GM12878 (cell line): Measurements from ENCODE around the gene TMEM256. TPM values are rescaled to one million over a fixed set of nuclear protein-coding genes. Genes with fewer than 3 reads are reported as not detected.

ENCODE experiments used
- ATAC-seq: fragments of 200-7000 bp; cut with Tn5 transposase; 3 replicates; pipeline ENCODE4 v1.9.1; 2020; ENCODE audit warnings: mild to moderate bottlenecking, moderate library complexity
- BruUV-seq: library from RNA; stranded (reverse); fragments of 400-500 nt; replicated peaks from 2 replicates; lab custom pipeline; 2021; lab: Mats Ljungman, UMichigan
- CTCF ChIA-PET: fragments of 300-600 bp; sonication (Branson Sonifier 250); formaldehyde crosslinking; extraction: SDS; loops from one replicate; lab custom pipeline; 2021; ENCODE audit warnings: inconsistent platforms; lab: Yijun Ruan, JAX
- POLR2A ChIA-PET: fragments of 350-600 bp; formaldehyde crosslinking; extraction: SDS; loops from one replicate; lab custom pipeline; 2021; ENCODE audit warnings: inconsistent platforms; lab: Charles Lee
- RAD21 ChIA-PET: fragments of 300-600 bp; sonication (Branson Sonifier 250); formaldehyde crosslinking; loops from one replicate; lab custom pipeline; 2023; ENCODE audit warnings: antibody characterized with exemption; ENCODE audit not compliant: unreplicated experiment; lab: Charles Lee
- SMC1A ChIA-PET: fragments of 300-600 bp; sonication (Branson Sonifier 250); formaldehyde crosslinking; loops from one replicate; lab custom pipeline; 2023; ENCODE audit not compliant: unreplicated experiment, uncharacterized antibody; lab: Charles Lee
- DNase-seq: peaks from one replicate; pipeline ENCODE4 v3.0.0-alpha.2; 2011; ENCODE audit warnings: low read depth, low spot score
- FAIRE-seq: peaks from 3 replicates; lab custom pipeline; 2011; peaks lifted over from hg19 to GRCh38; lab: Jason Lieb, UNC
- H2AFZ ChIP-seq: 2 replicates; pipeline ENCODE4 v1.6.0; 2011; ENCODE audit warnings: low read depth, low read length, control low read depth; ENCODE audit not compliant: control insufficient read depth
- H3K27ac ChIP-seq: 2 replicates; pipeline ENCODE4 v1.5.1; 2011; ENCODE audit warnings: control low read depth; ENCODE audit not compliant: control insufficient read depth, insufficient read depth
- H3K27me3 ChIP-seq, 2 experiments: replicated peaks in 1 of 2; 2 replicates each; pipeline versions ENCODE4 v1.6.0 to v1.6.1; 2011; ENCODE audit warnings: low read length in 1 of 2; ENCODE audit not compliant: control insufficient read depth in 2 of 2, insufficient read depth in 2 of 2
- H3K36me3 ChIP-seq, 2 experiments: 2 replicates each; pipeline ENCODE4 v1.5.1; 2011; ENCODE audit warnings: low read length in 1 of 2; ENCODE audit not compliant: control insufficient read depth in 2 of 2, insufficient read depth in 2 of 2
- H3K4me1 ChIP-seq: 2 replicates; pipeline ENCODE4 v1.6.1; 2011; ENCODE audit warnings: mild to moderate bottlenecking, low read length, moderate library complexity, mixed read lengths; ENCODE audit not compliant: control insufficient read depth, insufficient read depth
- H3K4me2 ChIP-seq: 2 replicates; pipeline ENCODE4 v1.6.0; 2011; ENCODE audit warnings: control low read depth; ENCODE audit not compliant: control insufficient read depth, insufficient read depth
- H3K4me3 ChIP-seq: fragments of 200-600 bp; sonication (generic); 2 replicates; pipeline ENCODE4 v1.5.1; 2016
- H3K79me2 ChIP-seq: 2 replicates; pipeline ENCODE4 v1.6.0; 2011; ENCODE audit warnings: low read length; ENCODE audit not compliant: control insufficient read depth, insufficient read depth
- H3K9ac ChIP-seq: 2 replicates; pipeline ENCODE4 v1.8.0; 2011; ENCODE audit warnings: low read length, control low read depth, mixed read lengths; ENCODE audit not compliant: control insufficient read depth, insufficient read depth
- H3K9me3 ChIP-seq: replicated peaks from 3 replicates; pipeline ENCODE4 v1.5.1; 2011; ENCODE audit warnings: mild to moderate bottlenecking, low read length; ENCODE audit not compliant: control insufficient read depth, insufficient read depth
- H4K20me1 ChIP-seq: 2 replicates; pipeline ENCODE4 v1.6.0; 2011; ENCODE audit not compliant: control insufficient read depth, insufficient read depth
- CBX3 ChIP-seq: fragments of 200-600 bp; sonication (generic); IDR thresholded peaks from 2 replicates; pipeline ENCODE4 v1.6.1; 2016; ENCODE audit warnings: low read depth, borderline replicate concordance
- CBX5 ChIP-seq: sonication (generic); IDR thresholded peaks from 2 replicates; pipeline ENCODE4 v1.6.1; 2016; ENCODE audit warnings: low read depth, moderate library complexity, mild to moderate bottlenecking, inconsistent platforms
- EZH2 ChIP-seq: IDR thresholded peaks from 2 replicates; pipeline ENCODE4 v1.6.1; 2012; ENCODE audit warnings: low read depth, mild to moderate bottlenecking, control low read depth, inconsistent platforms, low read length, borderline replicate concordance; ENCODE audit not compliant: control insufficient read depth
- KLF5 ChIP-seq: fragments of 450-650 bp; IDR thresholded peaks from 2 replicates; pipeline ENCODE4 v1.6.1; 2014; ENCODE audit warnings: mild to moderate bottlenecking; ENCODE audit not compliant: partially characterized antibody
- LARP7 ChIP-seq: fragments of 450-650 bp; IDR thresholded peaks from 2 replicates; pipeline ENCODE4 v1.6.1; 2017; ENCODE audit warnings: mild to moderate bottlenecking
- MAX ChIP-seq: IDR thresholded peaks from 2 replicates; pipeline ENCODE4 v1.6.1; 2012; ENCODE audit warnings: low read depth, low read length, improper control_type of control experiment
- MTA2 ChIP-seq: fragments of 450-650 bp; IDR thresholded peaks from 2 replicates; pipeline ENCODE4 v1.6.1; 2016; ENCODE audit warnings: low read depth, mild to moderate bottlenecking, moderate library complexity
- NFIC ChIP-seq: IDR thresholded peaks from 2 replicates; pipeline ENCODE4 v1.6.1; 2012; ENCODE audit warnings: low read depth, mild to moderate bottlenecking, inconsistent platforms, low read length, moderate library complexity
- NFYB ChIP-seq: IDR thresholded peaks from 2 replicates; pipeline ENCODE4 v1.6.1; 2011; ENCODE audit warnings: low read depth, mild to moderate bottlenecking, low read length, improper control_type of control experiment, moderate library complexity; ENCODE audit not compliant: insufficient read depth
- RFX5 ChIP-seq: IDR thresholded peaks from 2 replicates; pipeline ENCODE4 v1.6.1; 2011; ENCODE audit warnings: low read depth, low read length, improper control_type of control experiment
- SIN3A ChIP-seq: IDR thresholded peaks from 2 replicates; pipeline ENCODE4 v1.6.1; 2012; ENCODE audit warnings: low read depth, low read length, improper control_type of control experiment
- SMAD1 ChIP-seq: fragments of 450-650 bp; IDR thresholded peaks from 2 replicates; pipeline ENCODE4 v1.6.1; 2018; ENCODE audit warnings: mild to moderate bottlenecking, low read depth; ENCODE audit not compliant: partially characterized antibody
- TARDBP ChIP-seq: IDR thresholded peaks from 2 replicates; pipeline ENCODE4 v1.6.1; 2016; ENCODE audit warnings: borderline replicate concordance
- TCF12 ChIP-seq: IDR thresholded peaks from 2 replicates; pipeline ENCODE4 v1.6.1; 2011; ENCODE audit warnings: low read depth, mild to moderate bottlenecking, low read length
- ZBTB4 ChIP-seq: fragments of 450-650 bp; formaldehyde crosslinking; IDR thresholded peaks from 2 replicates; pipeline ENCODE4 v1.4.0; 2022; ENCODE audit warnings: mild to moderate bottlenecking, moderate library complexity
- WGBS: methylation state at CpG from one replicate; pipeline ENCODE4 v1.1.6; 2016; ENCODE audit warnings: low lambda C conversion rate; ENCODE audit not compliant: insufficient replicate concordance, insufficient coverage; ENCODE audit errors: missing lambda C conversion rate; 5-methylcytosine and 5-hydroxymethylcytosine counted together
- in situ Hi-C: fragments of 300-500 bp; cut with MboI; formaldehyde crosslinking; loops from 9 replicates; pipeline ENCODE4 v1.14.3; 2018; ENCODE audit warnings: mixed read lengths
- intact Hi-C: fragments of 100-400 bp; cut with micrococcal nuclease; formaldehyde crosslinking; loops from one replicate; pipeline ENCODE4 v1.14.2; 2022; ENCODE audit not compliant: unreplicated experiment
- polyA plus RNA-seq, 11 experiments: library from polyadenylated mRNA; depleted of rRNA in 4 of 11; unstranded in 6 of 11; stranded (reverse) in 5 of 11; fragments of >200 nt; fragmentation: Nextera tagmentation in 4 of 11; fragmentation: Illumina TruSeq in 1 of 11; extraction: Ambion mirVana in 4 of 11; extraction: Trizol in 1 of 11; gene quantifications; 1 replicate in 1 of 11; 2 replicates in 10 of 11; pipeline versions ENCODE4 v1.2.1 to v1.2.3, GENCODE V29; 2011 to 2016; ENCODE audit warnings: inconsistent platforms in 2 of 11, missing spikeins in 2 of 11, low read depth in 1 of 11
- total RNA-seq, 4 experiments: library from RNA; depleted of rRNA in 3 of 4; stranded (reverse); fragments of >200 nt in 3 of 4; fragmentation: Illumina TruSeq in 1 of 4; extraction: Trizol in 1 of 4; gene quantifications; 2 replicates each; pipeline versions ENCODE4 v1.2.1 to v1.2.3, GENCODE V29; 2013 to 2021

TMEM256 gene
- total and polyA plus RNA-seq, 10 of the 15 experiments (the other 5 are each of a cell fraction or from before 2014, with no cell fraction given) = 57.3 to 342 (median 95.7) TPM

- Histone ChIP-seq H3K9me3 (no peaks in the 10 kb centered on the region), H3K4me1 (no peaks in the 10 kb centered on the region), H3K27me3 (no peaks in the 10 kb centered on the region; a peak in 1 of 4 replicates), H3K36me3 (no peaks in the 10 kb centered on the region), H3K79me2 (no peaks in the 10 kb centered on the region), H3K9ac (no peak overlapping the region), H3K4me3 (no peak overlapping the region), H4K20me1 (no peaks in the 10 kb centered on the region), H3K27ac (no peak overlapping the region), H3K4me2 (no peak overlapping the region), H2AFZ (no peak overlapping the region)
- ChIA-PET SMC1A (no interaction called here), RAD21 (no interaction called here), CTCF (interaction anchor here (0.6 kb wide), 1 partner anchor 141 kb away, joined by 3 read pairs; no protein-coding TSS in a partner anchor), POLR2A (interaction anchor here (1.2 kb wide), 1 partner anchor 10 kb away, joined by 3 read pairs; no protein-coding TSS in a partner anchor)
- intact Hi-C loops (no loop called here), in situ Hi-C loops (no loop called here)
- no peak for FAIRE-seq
- WGBS = 19% methylated on average over 15 of the region's 18 CpGs
- no TSS peak for BruUV-seq
- ATAC-seq = no peak
- DNase-seq = no peak
- no peak for TF ChIP-seq ZBTB4 (CRISPR knock-in tag)
- no peak for TF ChIP-seq NFYB
- TF ChIP-seq KLF5 = no peak
- TF ChIP-seq MAX = no peak
- TF ChIP-seq TARDBP = no peak
- TF ChIP-seq LARP7 = no peak
- TF ChIP-seq EZH2 = no peak
- TF ChIP-seq RFX5 = no peak
- no peak for TF ChIP-seq TCF12
- TF ChIP-seq SMAD1 = no peak
- TF ChIP-seq MTA2 = no peak
- TF ChIP-seq NFIC = no peak
- TF ChIP-seq CBX5 = no peak
- no peak for TF ChIP-seq CBX3
- TF ChIP-seq SIN3A = no peak
Observed at GRCh38 chr17:7418472-7419152, 14.7 kb upstream of the TMEM256 start.
